K562 (cell line): ENCODE measurements around the gene UBALD2. TPM values are rescaled to one million over a fixed set of nuclear protein-coding genes. Genes with fewer than 3 reads are reported as not detected.

ENCODE experiments used
- ETV5 ChIP-seq: sonication (generic); formaldehyde crosslinking; IDR thresholded peaks from 2 replicates; pipeline ENCODE4 v1.4.0; 2020; ENCODE audit warnings: low read depth, mild to moderate bottlenecking, missing genetic modification reagents
- FOXK2 ChIP-seq, 2 experiments: fragments of 450-650 bp; IDR thresholded peaks in 1 of 2; conservative IDR thresholded peaks in 1 of 2; 2 replicates each; pipeline ENCODE4 v1.6.1; 2016; ENCODE audit warnings: low read depth in 2 of 2, mild to moderate bottlenecking in 1 of 2
- FOXP4 ChIP-seq: sonication (generic); formaldehyde crosslinking; IDR thresholded peaks from 2 replicates; pipeline ENCODE4 v1.8.0; 2022; ENCODE audit warnings: mild to moderate bottlenecking, missing genetic modification reagents, borderline replicate concordance
- GMEB1 ChIP-seq: fragments of 250-450 bp; sonication (Bioruptor Pico); IDR thresholded peaks from 2 replicates; pipeline ENCODE4 v1.4.0; 2020; ENCODE audit warnings: mild to moderate bottlenecking
- NCOA1 ChIP-seq: fragments of 450-650 bp; IDR thresholded peaks from 2 replicates; pipeline ENCODE4 v1.6.1; 2016; ENCODE audit warnings: low read depth
- NCOA2 ChIP-seq, 2 experiments: fragments of 450-650 bp; IDR thresholded peaks; 2 replicates each; pipeline ENCODE4 v1.6.1; 2018; ENCODE audit warnings: mild to moderate bottlenecking in 2 of 2, moderate library complexity in 1 of 2; ENCODE audit not compliant: partially characterized antibody in 2 of 2
- NFATC3 ChIP-seq: fragments of 450-650 bp; IDR thresholded peaks from 2 replicates; pipeline ENCODE4 v1.6.1; 2017; ENCODE audit warnings: mild to moderate bottlenecking
- POLR2AphosphoS5 ChIP-seq: IDR thresholded peaks from 2 replicates; pipeline ENCODE4 v1.6.1; 2011; ENCODE audit warnings: mild to moderate bottlenecking, low read depth, low read length, moderate library complexity; ENCODE audit not compliant: control insufficient read depth, insufficient read depth
- POLR2B ChIP-seq: fragments of 450-650 bp; IDR thresholded peaks from 2 replicates; pipeline ENCODE4 v1.6.1; 2018; ENCODE audit warnings: low read depth; ENCODE audit not compliant: partially characterized antibody
- PTRF ChIP-seq: fragments of 450-650 bp; IDR thresholded peaks from 2 replicates; pipeline ENCODE4 v1.6.1; 2016; ENCODE audit warnings: mild to moderate bottlenecking, missing genetic modification characterization, missing compliant biosample characterization
- TFAP4 ChIP-seq: sonication (generic); formaldehyde crosslinking; IDR thresholded peaks from 2 replicates; pipeline ENCODE4 v1.8.0; 2022; ENCODE audit warnings: missing genetic modification reagents, mild to moderate bottlenecking, moderate library complexity, borderline replicate concordance
- TSHZ1 ChIP-seq: fragments of 250-450 bp; sonication (Bioruptor Pico); IDR thresholded peaks from 2 replicates; pipeline ENCODE4 v1.4.0; 2020; ENCODE audit warnings: mild to moderate bottlenecking, moderate library complexity
- ZBTB12 ChIP-seq: fragments of 250-450 bp; sonication (Bioruptor Pico); IDR thresholded peaks from 2 replicates; pipeline ENCODE4 v1.4.0; 2020
- ZBTB9 ChIP-seq: fragments of 450-650 bp; formaldehyde crosslinking; IDR thresholded peaks from 2 replicates; pipeline ENCODE4 v1.4.0; 2020; ENCODE audit warnings: mild to moderate bottlenecking, moderate library complexity
- polyA plus RNA-seq, 8 experiments: library from polyadenylated mRNA; depleted of rRNA in 4 of 8; stranded (reverse) in 5 of 8; unstranded in 3 of 8; fragments of >200 nt; fragmentation: Nextera tagmentation in 2 of 8; fragmentation: Illumina TruSeq in 1 of 8; extraction: Ambion mirVana in 2 of 8; extraction: Trizol in 1 of 8; gene quantifications; 2 replicates each; pipeline versions ENCODE4 v1.2.1 to v1.2.3, GENCODE V29; 2011 to 2014; ENCODE audit warnings: inconsistent platforms in 1 of 8, missing spikeins in 1 of 8
- total RNA-seq, 7 experiments: library from RNA; depleted of rRNA in 6 of 7; stranded (reverse); fragments of >200 nt in 6 of 7; fragmentation: Illumina TruSeq in 2 of 7; extraction: Trizol in 2 of 7; gene quantifications; 2 replicates each; pipeline versions ENCODE4 v1.2.1 to v1.2.3, GENCODE V29; 2011 to 2021; ENCODE audit warnings: low replicate concordance in 1 of 7

Gene UBALD2
- total and polyA plus RNA-seq, 9 of the 15 experiments (the other 6 are each of a cell fraction or from before 2014, with no cell fraction given), result 2.3 to 94.1 (median 25.3) TPM

GRCh38 chr17:76268991-76269981 lies 4.1 kb downstream of the UBALD2 start (continued):
- TF ChIP-seq FOXP4 (CRISPR knock-in tag) (0 out of 2 replicates have a peak, but pooled peaks have one; percentile 68), GMEB1 (CRISPR knock-in tag) (no peak), PTRF (tag) (no peak), POLR2B (peak; percentile 19), NFATC3 (no peak), TFAP4 (CRISPR knock-in tag) (peak; percentile 68), NCOA1 (0 out of 2 replicates have a peak, but pooled peaks have one; percentile 13), NCOA2 (IDR thresholded peaks at IDR 0.05; ENCODE audit: partially characterized antibody in 2 of 2) (no peak), POLR2AphosphoS5 (peak; percentile 59), ETV5 (CRISPR knock-in tag) (0 out of 2 replicates have a peak, but pooled peaks have one; percentile 38), ZBTB12 (no peak), ZBTB9 (no peak), FOXK2 (conservative IDR thresholded peaks at IDR 0.05 in 1 of 2, IDR thresholded peaks at IDR 0.05 in 1 of 2; ENCODE audit: low read depth in 2 of 2) (peak in 1 of 2 experiments; percentile 26; a peak in 1 of 4 replicates), TSHZ1 (CRISPR knock-in tag) (no peak)
